Globus pallidus (tissue), 1 donor: ENCODE measurements around the gene IL1F10.

Experiments used
- DNase-seq: peaks from one replicate; pipeline ENCODE4 v3.0.0-alpha.2; 2015; ENCODE audit warnings: low spot score

The IL1F10 gene

DNA sequence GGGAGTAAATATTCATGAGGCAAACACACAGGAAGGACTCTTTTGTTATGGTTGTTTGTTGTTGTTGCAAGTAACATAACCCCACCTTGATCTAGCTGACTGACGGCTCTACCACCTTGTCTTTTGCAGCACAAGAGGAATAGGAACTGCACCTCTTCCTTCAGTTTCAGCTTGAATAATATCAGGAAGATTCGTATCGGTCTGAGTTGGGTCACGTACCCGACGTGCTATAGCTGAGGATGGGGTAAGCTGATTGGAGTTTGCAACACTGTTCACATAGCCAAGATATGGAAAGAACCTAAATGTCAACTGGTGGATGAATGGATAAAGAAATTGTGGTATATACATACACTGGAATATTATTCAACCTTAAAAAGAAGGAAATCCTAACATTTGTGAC lies 45.1 kb downstream of the IL1F10 start:
- no peak for DNase-seq

DNA sequence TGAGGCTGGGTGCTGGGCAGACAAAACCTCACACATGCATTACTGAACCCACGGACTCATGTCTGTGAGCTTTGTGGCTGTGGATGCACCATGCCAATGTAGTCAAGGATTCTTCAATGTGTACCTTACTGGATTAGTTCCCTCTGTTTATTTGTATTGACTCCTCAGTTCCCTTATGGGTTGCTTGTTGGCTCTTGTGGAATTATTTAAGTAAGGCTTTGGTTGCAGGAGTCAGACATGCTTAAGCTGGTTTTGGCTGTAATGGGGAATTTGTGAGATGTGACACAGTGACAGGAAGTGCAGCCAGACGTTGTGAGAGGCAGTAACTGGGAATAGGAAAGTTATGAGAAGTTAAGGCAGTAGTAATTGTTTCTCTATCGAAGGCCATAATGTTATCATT lies 46.0 kb downstream of the IL1F10 start:
- no peak for DNase-seq

DNA sequence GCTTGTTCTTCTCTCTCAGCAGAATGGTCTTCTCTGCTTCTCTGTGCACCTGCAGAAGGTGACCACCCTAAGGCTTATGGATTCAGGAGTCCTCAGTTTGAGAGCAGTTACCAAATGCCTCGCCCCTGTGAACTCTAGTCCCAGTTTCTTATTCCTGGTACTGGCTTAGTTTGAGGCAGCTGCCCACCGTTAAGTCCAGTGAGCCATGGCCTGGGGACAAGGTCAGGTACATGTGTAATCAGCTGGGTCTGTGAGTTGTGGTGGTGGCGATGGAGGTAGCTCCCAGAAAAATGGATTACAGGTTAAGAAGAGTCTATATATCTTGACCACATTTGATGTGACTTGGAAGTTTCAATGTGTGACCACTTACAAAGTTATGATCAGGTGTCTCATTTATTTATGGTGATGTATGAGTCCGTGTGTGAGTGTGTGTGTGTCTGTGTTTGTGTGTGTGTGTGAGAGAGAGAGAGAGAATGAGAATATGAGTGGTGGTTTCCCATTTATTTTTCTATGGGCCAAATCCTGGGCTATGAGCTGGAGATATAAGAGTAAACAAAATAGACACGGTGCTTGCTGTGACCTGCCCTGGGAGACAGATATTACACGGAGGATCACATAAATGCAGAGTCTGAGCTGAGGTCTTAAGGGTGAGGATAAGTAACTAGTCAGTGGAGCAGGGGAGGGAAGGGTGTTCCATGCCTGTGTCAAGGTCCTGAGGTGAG lies 46.6 kb downstream of the IL1F10 start:
- DNase-seq, result no peak

DNA sequence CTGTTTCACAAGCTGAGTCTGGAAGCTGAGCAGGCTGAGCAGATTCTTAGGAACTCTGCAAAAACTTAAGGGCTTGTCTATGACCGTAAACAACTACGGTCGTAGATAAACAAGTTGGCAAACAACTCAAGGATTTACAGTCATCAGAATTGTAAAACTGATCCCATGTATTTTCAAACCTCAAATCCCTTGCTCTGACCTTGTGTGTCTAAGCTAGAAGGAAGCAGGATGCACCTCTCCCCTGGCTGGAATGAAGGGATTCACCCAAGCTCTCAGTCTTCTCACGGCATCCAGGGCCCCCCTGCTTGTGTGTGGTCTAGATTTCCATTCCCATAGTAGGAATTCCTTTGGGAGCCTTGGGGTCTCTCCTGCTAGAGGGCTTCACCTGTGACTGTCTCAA lies 47.2 kb downstream of the IL1F10 start:
- no peak for DNase-seq

DNA sequence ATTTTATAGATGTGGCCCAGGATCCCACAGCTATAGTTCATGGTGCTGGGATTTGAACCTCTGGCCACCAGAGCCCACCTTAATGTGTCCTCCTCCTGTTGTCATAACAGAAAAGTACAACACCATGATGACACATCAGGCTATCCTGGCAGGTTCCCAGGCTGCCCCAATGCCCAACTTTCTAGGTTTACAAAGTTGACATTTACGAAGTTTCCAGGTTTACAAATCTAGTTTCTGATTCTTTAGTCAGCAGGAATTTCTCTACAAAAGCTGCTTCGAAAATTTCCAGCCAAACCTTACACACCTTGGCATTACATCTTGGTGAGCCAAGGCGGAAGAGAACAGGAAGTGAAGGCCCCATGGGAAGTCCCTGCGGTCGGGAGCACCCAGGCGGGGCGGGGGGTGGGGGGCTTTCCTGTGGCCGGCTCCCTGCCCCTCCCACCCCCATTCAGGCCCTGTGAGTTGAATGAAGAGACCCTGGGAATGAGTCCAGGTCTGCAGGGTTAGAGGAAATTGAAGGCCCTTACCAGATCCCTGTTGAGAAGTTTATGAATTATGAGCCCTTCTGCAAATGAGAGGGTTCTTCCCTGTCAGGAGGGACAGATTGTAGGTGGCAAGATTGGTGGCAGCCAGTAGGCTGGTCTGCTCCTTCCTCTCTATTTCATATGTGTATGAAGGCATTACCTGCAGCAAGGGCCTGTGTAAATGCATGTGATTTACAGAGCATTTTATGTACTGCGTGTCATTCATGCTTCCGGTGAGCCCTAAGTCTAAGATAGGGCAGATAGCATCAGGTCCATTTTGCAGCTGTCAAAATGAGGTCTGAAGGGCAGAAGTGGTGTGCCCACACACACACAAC lies 48.6 kb downstream of the IL1F10 start:
- no peak for DNase-seq

DNA sequence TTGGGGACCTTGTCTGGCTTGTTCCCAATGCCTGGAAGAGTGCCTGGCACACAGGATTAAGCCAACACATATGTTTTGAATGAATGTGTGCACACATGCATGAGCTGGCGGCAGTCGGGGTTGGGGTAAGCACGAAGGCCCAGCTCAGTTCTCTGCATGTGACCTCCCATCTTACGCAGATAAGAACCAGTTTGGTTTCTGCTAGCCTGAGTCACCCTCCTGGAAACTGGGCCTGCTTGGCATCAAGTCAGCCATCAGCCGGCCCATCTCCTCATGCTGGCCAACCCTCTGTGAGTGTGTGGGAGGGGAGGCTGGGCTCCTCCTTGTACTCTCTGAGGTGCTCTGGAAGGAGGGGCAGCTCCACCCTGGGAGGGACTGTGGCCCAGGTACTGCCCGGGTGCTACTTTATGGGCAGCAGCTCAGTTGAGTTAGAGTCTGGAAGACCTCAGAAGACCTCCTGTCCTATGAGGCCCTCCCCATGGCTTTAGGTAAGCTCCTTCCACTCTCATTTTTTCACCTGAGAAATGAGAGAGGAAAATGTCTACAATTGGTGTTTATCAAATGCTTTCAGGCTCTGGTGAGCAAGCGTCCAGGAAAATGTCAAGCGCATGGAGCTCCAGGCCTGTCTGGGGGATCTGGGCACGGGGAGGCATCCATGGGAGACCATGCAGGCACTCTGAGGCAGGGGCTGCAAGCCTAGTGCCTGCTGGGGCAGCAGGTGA lies 49.9 kb downstream of the IL1F10 start:
- no peak for DNase-seq

DNA sequence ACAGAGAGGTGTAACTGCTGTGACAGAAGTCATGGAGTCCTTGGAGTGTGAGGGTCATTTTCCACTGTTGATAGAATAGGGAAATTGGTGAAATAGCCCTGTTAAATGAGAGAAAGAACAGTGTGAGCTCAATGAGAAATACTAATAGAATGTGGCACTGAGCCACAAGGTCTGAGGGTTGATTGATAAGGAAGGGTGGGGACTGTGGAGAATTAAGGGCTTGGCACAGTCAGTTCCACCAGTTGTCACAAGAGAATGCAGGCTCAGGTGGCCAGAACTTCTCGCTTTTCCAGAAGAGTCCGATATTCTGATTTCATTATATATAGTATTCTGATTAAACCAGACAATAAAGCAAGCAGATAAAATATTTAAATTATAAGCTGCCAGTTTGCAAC lies 50.5 kb downstream of the IL1F10 start:
- DNase-seq, result no peak

DNA sequence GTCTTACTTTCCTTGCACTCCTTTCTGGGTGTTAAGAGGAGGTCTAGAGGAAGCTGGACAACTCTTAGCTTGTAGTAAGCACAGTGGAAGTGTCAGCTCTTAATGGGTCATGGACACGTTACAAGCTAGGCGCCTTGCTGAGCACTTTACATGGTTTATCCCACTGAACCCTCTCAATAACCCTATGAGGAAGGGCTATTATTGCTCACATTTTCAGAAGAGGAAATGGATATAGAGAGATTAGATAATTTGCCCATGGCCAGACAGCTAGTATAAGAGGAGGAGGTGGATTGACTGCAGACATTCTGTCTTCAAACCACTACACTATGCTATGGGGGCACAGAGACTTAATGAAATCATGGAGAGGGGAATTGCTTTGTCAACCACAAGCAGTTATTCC lies 51.3 kb downstream of the IL1F10 start:
- DNase-seq, result no peak

DNA sequence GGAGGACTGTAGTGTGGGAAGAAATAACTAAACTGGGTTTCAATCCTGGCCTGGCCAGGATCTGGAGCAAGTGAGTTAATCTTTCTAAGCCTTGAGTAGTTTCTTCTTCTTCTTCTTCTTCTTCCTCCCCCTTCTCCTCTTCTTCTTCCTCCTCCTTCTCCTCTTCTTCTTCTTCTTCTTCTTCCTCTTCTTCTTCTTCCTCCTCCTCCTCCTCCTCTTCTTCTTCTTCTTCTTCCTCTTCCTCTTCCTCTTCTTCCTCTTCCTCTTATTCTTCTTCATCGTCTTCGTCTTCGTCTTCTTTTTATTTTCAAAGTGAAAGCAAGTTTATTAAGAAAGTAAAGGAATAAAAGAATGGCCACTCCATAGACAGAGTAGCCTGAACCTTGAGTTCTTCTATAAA lies 53.1 kb downstream of the IL1F10 start:
- no peak for DNase-seq

DNA sequence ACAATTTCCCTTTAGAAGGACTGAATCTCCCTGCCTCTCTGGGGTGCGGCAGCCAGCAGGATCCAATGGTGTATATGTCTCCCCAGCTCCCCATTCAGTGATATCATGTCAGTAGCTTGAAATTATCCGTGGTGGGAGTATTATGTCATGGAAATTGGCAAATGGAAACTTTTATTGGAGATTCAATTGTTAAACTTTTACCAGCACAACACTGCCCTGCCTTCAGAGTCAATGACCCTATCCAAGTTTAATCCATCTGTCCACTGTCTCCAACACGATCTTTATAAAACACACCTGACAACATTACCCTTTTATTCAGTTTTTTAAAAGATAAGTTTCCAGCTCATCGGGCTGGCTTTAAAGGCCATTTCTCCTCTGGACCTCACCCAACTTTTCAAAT lies 54.6 kb downstream of the IL1F10 start:
- DNase-seq, result no peak

DNA sequence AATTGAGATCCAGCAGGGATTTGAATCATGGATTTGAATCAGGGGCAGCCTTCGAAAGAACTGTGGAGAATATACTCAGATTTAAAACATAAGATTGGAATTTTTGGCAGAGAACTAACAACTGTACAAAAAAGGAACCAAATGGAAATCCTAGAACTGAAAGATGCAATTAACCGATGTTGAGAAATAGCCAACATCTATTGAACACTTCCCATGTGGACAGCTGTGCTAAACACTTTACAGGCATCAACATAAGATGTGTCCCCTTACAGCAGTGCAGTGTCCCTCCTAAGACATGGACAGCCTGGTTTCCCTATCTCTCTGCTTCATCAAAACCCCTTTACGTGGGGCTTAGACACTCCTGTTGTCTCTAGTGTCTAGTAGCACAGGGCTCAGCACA lies 56.0 kb downstream of the IL1F10 start:
- no peak for DNase-seq

DNA sequence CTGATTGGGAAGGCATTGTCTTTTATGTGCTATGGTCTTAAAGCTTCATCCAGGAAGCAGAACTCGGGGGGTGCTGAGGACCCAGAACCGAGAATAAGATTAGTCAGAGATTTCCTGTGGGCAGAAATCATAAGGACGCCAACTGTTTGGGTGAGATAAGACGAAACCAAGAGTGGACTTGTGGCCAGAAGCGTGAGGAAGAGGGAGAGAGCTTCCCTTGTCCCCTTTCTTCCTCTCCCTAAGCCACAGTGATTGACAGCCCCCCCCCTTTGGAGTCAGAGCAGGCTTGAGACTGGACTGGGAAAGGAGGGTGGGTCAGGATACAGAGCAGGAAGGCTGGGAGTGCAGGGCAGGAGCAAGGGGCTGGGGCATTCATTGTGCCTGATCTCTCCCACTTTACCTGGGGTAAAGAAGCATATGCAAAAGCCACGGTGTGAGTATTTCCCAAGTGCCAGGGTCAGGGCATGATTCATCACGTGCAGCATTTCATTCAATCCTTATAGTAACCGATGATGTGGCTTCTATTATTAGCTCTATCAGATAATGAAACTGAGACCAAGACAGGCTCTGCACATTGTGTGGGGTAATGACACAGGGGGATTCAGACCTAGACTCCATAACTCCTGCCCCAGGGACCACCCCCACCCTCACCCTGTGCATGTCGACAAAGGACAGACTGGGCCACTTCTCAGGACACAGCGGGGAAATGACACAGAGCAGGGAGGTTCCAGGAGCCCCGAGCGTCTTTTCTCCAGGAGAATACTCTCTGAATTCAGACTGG lies 56.6 kb downstream of the IL1F10 start:
- peak; percentile 25 for DNase-seq
